WI38 (cell line): ENCODE measurements around the gene CDC6.

Experiments
- H3K4me3 ChIP-seq: 2 replicates; pipeline ENCODE4 v1.5.1; 2011; ENCODE audit warnings: low read depth, mild to moderate bottlenecking, control low read depth, low read length
- TF ChIP-seq, protein P1 (sequence below): IDR thresholded peaks from 2 replicates; pipeline ENCODE4 v1.5.1; 2012; ENCODE audit warnings: low read depth, mild to moderate bottlenecking, control low read depth, low read length

The CDC6 gene

DNA sequence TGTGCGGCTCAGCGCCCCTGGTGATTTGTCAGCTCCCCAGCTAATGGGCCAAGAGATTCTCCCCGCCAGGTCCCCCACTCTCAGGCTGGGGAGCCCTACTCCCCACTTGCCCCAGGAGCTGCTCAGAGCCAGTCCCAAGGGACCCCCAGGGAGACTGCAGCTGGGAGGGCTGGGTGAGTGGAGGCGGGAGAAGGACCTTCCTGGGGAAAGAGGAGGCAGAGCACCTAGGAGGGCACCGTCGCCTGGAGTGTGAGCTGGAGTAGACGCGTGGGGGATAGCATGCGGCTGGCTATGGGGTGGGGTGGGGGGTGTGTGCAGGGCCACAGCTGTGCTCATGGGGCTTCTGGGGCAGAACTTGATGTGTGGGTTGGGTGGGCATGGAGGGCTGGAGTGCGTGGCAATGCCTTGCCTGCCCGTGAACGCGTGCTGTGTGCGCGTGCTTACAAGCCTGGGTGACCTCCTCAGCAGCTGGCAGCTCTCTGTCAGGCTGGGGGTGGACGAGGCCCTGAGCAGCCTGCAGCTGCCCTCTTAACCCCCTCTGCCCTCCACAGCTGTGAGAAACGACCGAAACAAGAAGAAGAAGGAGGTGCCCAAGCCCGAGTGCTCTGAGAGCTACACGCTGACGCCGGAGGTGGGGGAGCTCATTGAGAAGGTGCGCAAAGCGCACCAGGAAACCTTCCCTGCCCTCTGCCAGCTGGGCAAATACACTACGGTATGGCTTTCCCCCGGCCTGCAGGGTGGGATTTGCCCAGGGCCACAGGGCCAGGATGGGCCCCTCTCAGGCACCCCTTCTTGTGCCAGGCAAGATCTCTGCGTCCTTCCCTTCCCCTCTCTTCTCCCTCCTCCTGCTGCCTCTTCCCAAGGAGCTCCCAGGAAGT lies 63.9 kb downstream of the CDC6 start:
- H3K4me3 ChIP-seq: no peak overlapping the region
- TF ChIP-seq, protein P1, sequence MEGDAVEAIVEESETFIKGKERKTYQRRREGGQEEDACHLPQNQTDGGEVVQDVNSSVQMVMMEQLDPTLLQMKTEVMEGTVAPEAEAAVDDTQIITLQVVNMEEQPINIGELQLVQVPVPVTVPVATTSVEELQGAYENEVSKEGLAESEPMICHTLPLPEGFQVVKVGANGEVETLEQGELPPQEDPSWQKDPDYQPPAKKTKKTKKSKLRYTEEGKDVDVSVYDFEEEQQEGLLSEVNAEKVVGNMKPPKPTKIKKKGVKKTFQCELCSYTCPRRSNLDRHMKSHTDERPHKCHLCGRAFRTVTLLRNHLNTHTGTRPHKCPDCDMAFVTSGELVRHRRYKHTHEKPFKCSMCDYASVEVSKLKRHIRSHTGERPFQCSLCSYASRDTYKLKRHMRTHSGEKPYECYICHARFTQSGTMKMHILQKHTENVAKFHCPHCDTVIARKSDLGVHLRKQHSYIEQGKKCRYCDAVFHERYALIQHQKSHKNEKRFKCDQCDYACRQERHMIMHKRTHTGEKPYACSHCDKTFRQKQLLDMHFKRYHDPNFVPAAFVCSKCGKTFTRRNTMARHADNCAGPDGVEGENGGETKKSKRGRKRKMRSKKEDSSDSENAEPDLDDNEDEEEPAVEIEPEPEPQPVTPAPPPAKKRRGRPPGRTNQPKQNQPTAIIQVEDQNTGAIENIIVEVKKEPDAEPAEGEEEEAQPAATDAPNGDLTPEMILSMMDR: no peak

GRCh38 chr17:40352237-40352778 lies 64.6 kb downstream of the CDC6 start:
- H3K4me3 ChIP-seq: no peak overlapping the region
- TF ChIP-seq, protein P1: no peak

GRCh38 chr17:40352779-40353394 lies 65.2 kb downstream of the CDC6 start:
- H3K4me3 ChIP-seq: no peak overlapping the region
- TF ChIP-seq, protein P1: no peak
